GM13977 (cell line): ENCODE data around the gene EIF5.

ENCODE experiments used
- DNase-seq: peaks from one replicate; pipeline ENCODE4 v3.0.0; 2012; ENCODE audit warnings: low spot score
- in situ Hi-C: fragments of 300-500 bp; cut with MboI; formaldehyde crosslinking; loops from one replicate; pipeline ENCODE4 v1.12.0; 2022; ENCODE audit warnings: low sequenced_read_pairs, low pct_unique_long_range_greater_than_20kb, mixed read lengths, inconsistent platforms; ENCODE audit not compliant: unreplicated experiment
- TF ChIP-seq, protein P1 (sequence below): IDR thresholded peaks from 2 replicates; pipeline ENCODE4 v1.5.1; 2012; ENCODE audit warnings: mild to moderate bottlenecking, control low read depth; ENCODE audit not compliant: insufficient read depth; ENCODE audit errors: extremely low read depth, missing control alignments

EIF5 gene

DNA sequence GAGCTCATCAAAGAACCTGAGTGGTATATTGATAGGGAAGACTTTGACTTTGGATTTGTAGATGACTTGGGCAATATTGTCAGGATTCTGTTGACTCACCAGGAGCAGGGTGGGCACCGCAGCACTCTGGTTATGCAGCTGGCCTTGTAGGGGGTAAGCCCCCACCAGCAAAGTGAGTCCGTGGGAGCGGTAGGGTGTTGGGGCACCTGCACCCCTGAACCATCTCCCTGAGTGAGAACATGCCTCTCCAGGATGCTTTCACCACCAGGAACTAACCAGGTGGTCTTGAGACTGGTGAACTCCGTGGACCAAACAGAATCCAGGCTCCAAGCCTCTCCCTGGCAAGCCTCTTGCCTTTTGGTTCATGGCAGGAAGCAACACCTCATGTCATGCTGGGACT is 44.0 kb upstream of the EIF5 start:
- no peak for DNase-seq
- in situ Hi-C loops: loop anchor here (25.0 kb wide), 1 partner anchor 203 kb away; the partner anchor contains the start of genes EXOC3L4 and LBHD2
- TF ChIP-seq, protein P1, sequence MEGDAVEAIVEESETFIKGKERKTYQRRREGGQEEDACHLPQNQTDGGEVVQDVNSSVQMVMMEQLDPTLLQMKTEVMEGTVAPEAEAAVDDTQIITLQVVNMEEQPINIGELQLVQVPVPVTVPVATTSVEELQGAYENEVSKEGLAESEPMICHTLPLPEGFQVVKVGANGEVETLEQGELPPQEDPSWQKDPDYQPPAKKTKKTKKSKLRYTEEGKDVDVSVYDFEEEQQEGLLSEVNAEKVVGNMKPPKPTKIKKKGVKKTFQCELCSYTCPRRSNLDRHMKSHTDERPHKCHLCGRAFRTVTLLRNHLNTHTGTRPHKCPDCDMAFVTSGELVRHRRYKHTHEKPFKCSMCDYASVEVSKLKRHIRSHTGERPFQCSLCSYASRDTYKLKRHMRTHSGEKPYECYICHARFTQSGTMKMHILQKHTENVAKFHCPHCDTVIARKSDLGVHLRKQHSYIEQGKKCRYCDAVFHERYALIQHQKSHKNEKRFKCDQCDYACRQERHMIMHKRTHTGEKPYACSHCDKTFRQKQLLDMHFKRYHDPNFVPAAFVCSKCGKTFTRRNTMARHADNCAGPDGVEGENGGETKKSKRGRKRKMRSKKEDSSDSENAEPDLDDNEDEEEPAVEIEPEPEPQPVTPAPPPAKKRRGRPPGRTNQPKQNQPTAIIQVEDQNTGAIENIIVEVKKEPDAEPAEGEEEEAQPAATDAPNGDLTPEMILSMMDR: no peak

DNA sequence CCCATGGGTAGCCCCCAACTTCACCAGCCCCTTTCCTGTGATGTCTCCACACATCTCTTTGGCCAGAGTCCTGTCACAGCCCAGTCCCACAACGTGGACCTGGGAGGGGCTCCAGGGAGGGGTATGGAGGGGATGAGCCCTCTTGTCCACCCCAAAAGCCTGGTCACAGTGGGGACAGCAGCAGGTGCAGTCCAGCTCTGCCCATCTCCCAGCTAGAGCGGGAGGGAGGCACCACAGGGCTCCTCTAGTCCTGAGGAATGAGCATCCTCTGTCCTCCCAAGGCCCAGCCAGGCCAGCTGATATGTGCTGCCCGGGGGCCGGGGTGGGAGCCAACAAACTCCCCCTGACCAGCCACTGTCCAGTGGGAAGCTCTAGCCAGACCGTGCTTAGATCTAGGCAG is 43.5 kb upstream of the EIF5 start:
- DNase-seq: no peak
- TF ChIP-seq, protein P1: no peak
- in situ Hi-C loops: loop anchor here (25.0 kb wide), 1 partner anchor 203 kb away; the partner anchor contains the start of genes EXOC3L4 and LBHD2

DNA sequence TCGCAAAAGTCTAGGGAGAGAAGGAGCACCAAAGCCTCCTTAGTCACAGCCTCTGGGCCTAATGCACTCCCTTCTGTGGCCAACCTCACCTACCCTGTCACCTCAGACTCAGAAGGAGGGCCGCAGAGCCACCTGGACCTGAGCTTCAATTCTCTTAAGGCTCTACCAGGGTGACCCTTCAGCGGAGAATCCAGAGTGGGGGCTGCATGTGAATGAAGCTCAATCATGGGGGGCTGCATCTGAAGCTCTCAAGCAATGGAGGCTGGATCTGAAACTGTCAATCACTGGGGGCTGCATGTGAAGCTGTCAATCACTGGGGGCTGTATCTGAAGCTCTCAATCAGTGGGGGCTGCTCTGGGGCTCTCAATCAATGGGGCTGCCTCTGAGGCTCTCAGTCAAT is 43.1 kb upstream of the EIF5 start:
- DNase-seq: no peak
- TF ChIP-seq, protein P1: no peak
- in situ Hi-C loops: loop anchor here (25.0 kb wide), 1 partner anchor 204 kb away; the partner anchor contains the start of genes EXOC3L4 and LBHD2

DNA sequence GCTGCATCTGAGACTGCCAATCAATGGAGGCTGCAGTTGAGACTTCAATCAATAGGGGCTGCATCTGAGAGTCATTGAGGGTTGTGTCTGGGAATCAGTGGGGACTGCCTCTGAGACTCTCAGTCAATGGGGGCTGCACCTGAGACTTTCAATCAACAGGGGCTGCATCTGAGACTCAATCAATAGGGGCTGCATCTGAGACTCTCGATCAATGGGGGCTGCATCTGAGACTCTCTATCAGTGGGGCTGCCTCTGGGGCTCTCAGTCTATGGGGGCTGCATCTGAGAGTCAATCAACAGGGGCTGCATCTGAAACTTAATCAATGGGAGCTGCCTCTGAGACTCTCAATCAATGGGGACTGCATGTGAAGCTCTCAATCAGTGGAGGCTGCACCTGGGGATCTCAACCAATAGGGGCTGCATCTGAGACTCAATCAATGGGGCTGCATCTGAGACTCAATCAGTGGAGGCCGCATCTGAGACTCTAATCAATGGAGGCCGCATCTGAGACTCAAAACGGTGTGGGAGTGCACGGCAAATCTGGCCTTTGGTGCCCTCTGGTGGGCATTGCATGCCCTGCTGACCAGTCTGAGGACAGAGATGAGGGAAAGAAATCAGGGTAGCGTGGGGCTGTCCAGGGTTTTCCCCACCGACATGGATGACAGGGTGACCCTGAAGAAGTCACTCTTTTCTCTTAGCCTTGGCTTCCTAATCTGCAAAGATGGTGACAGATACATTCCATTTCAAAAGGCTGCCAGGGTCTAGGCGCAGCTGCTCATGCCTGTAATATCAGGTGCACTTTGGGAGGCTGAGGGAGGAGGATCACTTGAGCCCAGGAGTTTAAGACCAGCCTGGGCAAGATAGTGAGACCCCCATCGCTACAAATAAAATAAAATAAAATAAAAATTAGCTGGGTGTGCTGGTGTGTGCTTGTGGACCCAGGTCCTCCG is 41.3 kb upstream of the EIF5 start:
- DNase-seq: peak; percentile 91
- in situ Hi-C loops: loop anchor here (25.0 kb wide), 1 partner anchor 205 kb away; the partner anchor contains the start of genes EXOC3L4 and LBHD2
- TF ChIP-seq, protein P1: peak; percentile 94

DNA sequence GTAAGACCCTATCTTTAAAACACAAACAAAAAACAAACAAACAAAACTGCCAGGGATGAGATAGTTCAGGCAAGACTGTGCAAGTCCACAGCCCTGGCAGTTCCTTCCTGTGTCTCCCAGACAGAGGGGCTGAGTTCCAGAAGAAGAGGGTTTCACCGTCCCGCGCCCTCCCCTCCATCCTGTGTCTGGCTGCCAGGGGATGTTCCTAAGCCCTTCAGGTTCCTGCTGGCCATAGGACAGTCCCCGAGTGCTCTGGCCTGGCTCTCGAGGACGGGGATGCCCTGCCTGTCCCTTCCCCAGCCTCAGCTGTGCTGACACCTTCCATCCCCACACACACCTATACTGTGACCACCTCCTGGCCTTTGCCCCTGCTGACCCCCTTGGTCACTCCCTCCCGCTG is 40.6 kb upstream of the EIF5 start:
- in situ Hi-C loops: loop anchor here (25.0 kb wide), 1 partner anchor 206 kb away; the partner anchor contains the start of genes EXOC3L4 and LBHD2
- TF ChIP-seq, protein P1: no peak
- DNase-seq: no peak

DNA sequence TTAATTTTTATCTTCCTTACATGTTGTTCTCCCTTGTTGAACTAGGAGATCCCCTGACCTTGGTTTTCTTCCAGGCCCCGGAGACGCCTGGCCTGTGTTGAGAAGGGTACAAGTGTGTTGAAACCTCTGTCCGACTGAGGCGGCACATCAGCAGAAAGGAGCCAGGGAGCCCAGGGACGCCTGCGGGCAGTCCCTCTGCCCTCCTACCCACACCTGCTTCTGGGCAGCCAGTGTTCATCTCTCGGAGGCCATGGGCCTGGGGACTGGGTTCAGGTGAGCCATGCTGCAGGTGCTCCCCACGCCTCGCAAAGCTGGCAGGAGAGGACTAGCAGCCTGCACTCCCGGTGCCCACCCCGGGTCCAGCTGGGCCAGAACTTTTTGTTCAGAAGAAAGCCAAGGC is 39.9 kb upstream of the EIF5 start:
- TF ChIP-seq, protein P1: no peak
- no peak for DNase-seq
- in situ Hi-C loops: loop anchor here (25.0 kb wide), 1 partner anchor 207 kb away; the partner anchor contains the start of genes EXOC3L4 and LBHD2
